Measurements from ENCODE around the gene MAN2C1. TPM values are rescaled to one million over a fixed set of nuclear protein-coding genes. Genes with fewer than 3 reads are reported as not detected.
"Not testable (repeated sequence)": the region's sequence is repeated elsewhere in the genome, so short reads cannot be mapped to it uniquely, and the experiment has no call there.

MAN2C1 gene
- total and polyA plus RNA-seq, 8 donors, result 63.7 to 509 (median 109) TPM

- peaks cover 0 to 7% (median 0%) of the 10 kb centered on the region in 3 donors for H3K4me1 ChIP-seq
- H3K4me3 ChIP-seq, result peak overlapping the region; percentile 79 to 99 (median 88)
- WGBS, 2 donors, result 0 to 1% methylated on average over 65 of the region's 65 CpGs
Observed at GRCh38 chr15:75347222-75348033, 21.0 kb downstream of the MAN2C1 start.

GRCh38 chr15:75346796-75347221 is 21.6 kb downstream of the MAN2C1 start, which contains the start of gene NEIL1:
TSS of gene NEIL1 (plus strand) at chr15:75347039. CDS start at chr15:75348906, 1,867 bp downstream.
- H3K27ac ChIP-seq, result peak within 1 kb of the TSS; percentile 53 to 66 (median 58)
- H3K4me3 ChIP-seq, result peak within 1 kb of the TSS; percentile 79 to 99 (median 88)
- no peaks in the 10 kb centered on the region for H3K9me3 ChIP-seq
- intact Hi-C loops (cut with DNase I), result no loop called here
- no peak for TF ChIP-seq CTCF (IDR thresholded peaks at IDR 0.05)
- FAIRE-seq (no peak), DNase-seq (no peak), ATAC-seq (peak; percentile 4 to 11 (median 4))
- H3K36me3 ChIP-seq, result no peaks in the 10 kb centered on the region
- H3K4me1 ChIP-seq, result peaks cover 0 to 7% (median 0%) of the 10 kb centered on the region in 3 donors
- no peaks in the 10 kb centered on the region for H3K27me3 ChIP-seq
- 25 to 32% methylated on average over 20 of the region's 20 CpGs for WGBS, 2 donors

More at GRCh38 chr15:75347222-75348033, 21.0 kb downstream of the MAN2C1 start:
- intact Hi-C loops (cut with DNase I), result no loop called here
- Histone ChIP-seq H3K9me3 (no peaks in the 10 kb centered on the region), H3K27me3 (no peaks in the 10 kb centered on the region), H3K27ac (peak overlapping the region; percentile 53 to 66 (median 58)), H3K36me3 (no peaks in the 10 kb centered on the region)
- peak; percentile 67 to 92 (median 74) for DNase-seq
- ATAC-seq, result peak; percentile 76 to 87 (median 84)
- FAIRE-seq, result no peak
- no peak for TF ChIP-seq CTCF (IDR thresholded peaks at IDR 0.05)

GRCh38 chr15:75343953-75344352 is 24.5 kb downstream of the MAN2C1 start:
- H3K27me3 ChIP-seq; intact Hi-C loops (cut with DNase I); FAIRE-seq; H3K4me1 ChIP-seq; H3K36me3 ChIP-seq; H3K27ac ChIP-seq; H3K4me3 ChIP-seq; ATAC-seq; H3K9me3 ChIP-seq; DNase-seq: not testable (repeated sequence)
- WGBS, 2 donors, result 55 to 56% methylated on average over 8 of the region's 8 CpGs

- Histone ChIP-seq H3K27me3 (no peaks in the 10 kb centered on the region), H3K36me3 (no peaks in the 10 kb centered on the region), H3K4me3 (no peak overlapping the region), H3K9me3 (no peaks in the 10 kb centered on the region), H3K27ac (no peak overlapping the region), H3K4me1 (no peaks in the 10 kb centered on the region)
- TF ChIP-seq CTCF (IDR thresholded peaks at IDR 0.05), result no peak
- intact Hi-C loops (cut with DNase I), result no loop called here
- ATAC-seq (no peak), FAIRE-seq (no peak), DNase-seq (no peak)
- 81 to 83% methylated on average over 6 of the region's 6 CpGs for WGBS, 2 donors
Observed at GRCh38 chr15:75342221-75342620, 26.2 kb downstream of the MAN2C1 start.

- WGBS, 2 donors, result 91 to 94% methylated on average over 13 of the region's 13 CpGs
- Histone ChIP-seq H3K9me3 (no peaks in the 10 kb centered on the region), H3K4me1 (peaks cover 0 to 6% (median 5%) of the 10 kb centered on the region in 3 donors), H3K36me3 (no peaks in the 10 kb centered on the region), H3K27me3 (no peaks in the 10 kb centered on the region), H3K4me3 (no peak overlapping the region), H3K27ac (no peak overlapping the region)
- no peak for FAIRE-seq
- peak in 1 of 6 donors; percentile 7 for DNase-seq
- no peak for TF ChIP-seq CTCF (IDR thresholded peaks at IDR 0.05)
- ATAC-seq, result no peak
- intact Hi-C loops (cut with DNase I), result no loop called here
Observed at GRCh38 chr15:75339531-75340240, 28.7 kb downstream of the MAN2C1 start.
